ENCODE measurements around the gene NCBP3.
"Not testable (repeated sequence)": the region's sequence is repeated elsewhere in the genome, so short reads cannot be mapped to it uniquely, and the experiment has no call there.

Gene NCBP3

GRCh38 chr17:3788200-3788599 lies 57.8 kb downstream of the NCBP3 start:
- DNase-seq (ENCODE audit: low spot score): no peak

- DNase-seq (ENCODE audit: low spot score): not testable (repeated sequence)
These were observed 60.7 kb downstream of the NCBP3 start for GRCh38 chr17:3785323-3785722.

GRCh38 chr17:3782751-3783150 lies 63.3 kb downstream of the NCBP3 start:
- no peak for DNase-seq (ENCODE audit: low spot score)

- DNase-seq (ENCODE audit: low spot score): no peak
These were observed 65.1 kb downstream of the NCBP3 start for GRCh38 chr17:3780986-3781385.

GRCh38 chr17:3777366-3778120 lies 68.5 kb downstream of the NCBP3 start:
- no peak for DNase-seq (ENCODE audit: low spot score)

GRCh38 chr17:3773966-3774365 lies 72.1 kb downstream of the NCBP3 start:
- no peak for DNase-seq (ENCODE audit: low spot score)

- DNase-seq (ENCODE audit: low spot score): no peak
These were observed 72.5 kb downstream of the NCBP3 start for GRCh38 chr17:3773511-3773910.

- no peak for DNase-seq (ENCODE audit: low spot score)
These were observed 73.3 kb downstream of the NCBP3 start for GRCh38 chr17:3772764-3773163.

- no peak for DNase-seq (ENCODE audit: low spot score)
These were observed 74.9 kb downstream of the NCBP3 start for GRCh38 chr17:3771140-3771539.

- DNase-seq (ENCODE audit: low spot score): no peak
These were observed 75.6 kb downstream of the NCBP3 start for GRCh38 chr17:3770466-3770865.

- no peak for DNase-seq (ENCODE audit: low spot score)
These were observed 77.3 kb downstream of the NCBP3 start for GRCh38 chr17:3768769-3769168.

GRCh38 chr17:3768341-3768740 lies 77.7 kb downstream of the NCBP3 start:
- DNase-seq (ENCODE audit: low spot score): no peak

- no peak for DNase-seq (ENCODE audit: low spot score)
These were observed 79.3 kb downstream of the NCBP3 start for GRCh38 chr17:3766779-3767178.

- no peak for DNase-seq (ENCODE audit: low spot score)
These were observed 80.1 kb downstream of the NCBP3 start for GRCh38 chr17:3765981-3766380.

- DNase-seq (ENCODE audit: low spot score): no peak
These were observed 82.3 kb downstream of the NCBP3 start for GRCh38 chr17:3763777-3764170.

GRCh38 chr17:3762922-3763776 lies 82.9 kb downstream of the NCBP3 start:
- no peak for DNase-seq (ENCODE audit: low spot score)

GRCh38 chr17:3761918-3762380 lies 84.1 kb downstream of the NCBP3 start:
- no peak for DNase-seq (ENCODE audit: low spot score)

- DNase-seq (ENCODE audit: low spot score): no peak
These were observed 84.8 kb downstream of the NCBP3 start for GRCh38 chr17:3761036-3761917.

GRCh38 chr17:3759597-3760216 lies 86.3 kb downstream of the NCBP3 start:
- no peak for DNase-seq (ENCODE audit: low spot score)

- DNase-seq (ENCODE audit: low spot score): no peak
These were observed 90.6 kb downstream of the NCBP3 start for GRCh38 chr17:3755335-3756030.
